ENCODE results near the gene GRM2. TPM values are rescaled to one million over a fixed set of nuclear protein-coding genes. Genes with fewer than 3 reads are reported as not detected.
A peak's percentile ranks its signal among the peaks of the same experiment; 100 is the strongest.

The GRM2 gene
- total and polyA plus RNA-seq, 12 donors: 0.04 to 0.48 (median 0.17) TPM; not detected in 3

DNA sequence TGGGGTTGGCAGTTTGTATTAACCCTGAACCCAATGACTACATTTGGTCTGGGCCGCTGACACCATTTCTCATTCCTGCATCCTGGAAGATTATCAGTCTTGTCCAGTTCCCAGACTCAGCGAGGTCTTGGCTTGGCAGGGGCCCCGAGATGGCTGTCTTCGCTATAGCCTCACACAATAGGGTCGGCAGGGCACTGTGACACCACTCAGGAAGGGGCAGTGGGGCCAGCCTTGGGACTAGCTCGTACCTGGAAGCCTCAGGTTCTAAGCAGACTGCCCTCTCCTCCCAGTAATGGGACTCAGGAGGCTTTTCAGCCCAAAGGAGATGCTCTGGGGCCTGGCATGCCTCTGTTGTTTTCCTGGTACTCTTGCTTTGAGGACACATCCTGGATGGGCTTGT lies 26.7 kb upstream of the GRM2 start:
- Histone ChIP-seq H3K36me3 (replicated peaks in 1 of 2) (peaks cover 0 to 16% of the 10 kb centered on the region in 2 donors), H3K9me3 (replicated peaks in 1 of 3) (no peaks in the 10 kb centered on the region), H3K27ac (peak overlapping the region in 3 of 5 donors; percentile 26 to 65 (median 54)), H3K4me1 (replicated peaks in 1 of 2) (peaks cover 20 to 37% of the 10 kb centered on the region in 2 donors), H3K4me3 (no peak overlapping the region), H3K27me3 (no peaks in the 10 kb centered on the region)
- intact Hi-C loops (cut with DNase I): loop anchor here (5.0 to 10.0 kb wide), 2 partner anchors 178 to 295 kb away; partner anchors contain the start of genes DCAF1 (in 1 of the 2) and MANF (in 1 of the 2)
- 39 to 63% (median 62%) methylated on average over 6 of the region's 6 CpGs; no CpG with 5 or more reads in 1 of the 4 donors for WGBS, 4 donors
- TF ChIP-seq, protein P1, sequence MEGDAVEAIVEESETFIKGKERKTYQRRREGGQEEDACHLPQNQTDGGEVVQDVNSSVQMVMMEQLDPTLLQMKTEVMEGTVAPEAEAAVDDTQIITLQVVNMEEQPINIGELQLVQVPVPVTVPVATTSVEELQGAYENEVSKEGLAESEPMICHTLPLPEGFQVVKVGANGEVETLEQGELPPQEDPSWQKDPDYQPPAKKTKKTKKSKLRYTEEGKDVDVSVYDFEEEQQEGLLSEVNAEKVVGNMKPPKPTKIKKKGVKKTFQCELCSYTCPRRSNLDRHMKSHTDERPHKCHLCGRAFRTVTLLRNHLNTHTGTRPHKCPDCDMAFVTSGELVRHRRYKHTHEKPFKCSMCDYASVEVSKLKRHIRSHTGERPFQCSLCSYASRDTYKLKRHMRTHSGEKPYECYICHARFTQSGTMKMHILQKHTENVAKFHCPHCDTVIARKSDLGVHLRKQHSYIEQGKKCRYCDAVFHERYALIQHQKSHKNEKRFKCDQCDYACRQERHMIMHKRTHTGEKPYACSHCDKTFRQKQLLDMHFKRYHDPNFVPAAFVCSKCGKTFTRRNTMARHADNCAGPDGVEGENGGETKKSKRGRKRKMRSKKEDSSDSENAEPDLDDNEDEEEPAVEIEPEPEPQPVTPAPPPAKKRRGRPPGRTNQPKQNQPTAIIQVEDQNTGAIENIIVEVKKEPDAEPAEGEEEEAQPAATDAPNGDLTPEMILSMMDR (IDR thresholded peaks at IDR 0.05): no peak
- TF ChIP-seq POLR2A (IDR thresholded peaks at IDR 0.05): no peak
- no peak for DNase-seq

DNA sequence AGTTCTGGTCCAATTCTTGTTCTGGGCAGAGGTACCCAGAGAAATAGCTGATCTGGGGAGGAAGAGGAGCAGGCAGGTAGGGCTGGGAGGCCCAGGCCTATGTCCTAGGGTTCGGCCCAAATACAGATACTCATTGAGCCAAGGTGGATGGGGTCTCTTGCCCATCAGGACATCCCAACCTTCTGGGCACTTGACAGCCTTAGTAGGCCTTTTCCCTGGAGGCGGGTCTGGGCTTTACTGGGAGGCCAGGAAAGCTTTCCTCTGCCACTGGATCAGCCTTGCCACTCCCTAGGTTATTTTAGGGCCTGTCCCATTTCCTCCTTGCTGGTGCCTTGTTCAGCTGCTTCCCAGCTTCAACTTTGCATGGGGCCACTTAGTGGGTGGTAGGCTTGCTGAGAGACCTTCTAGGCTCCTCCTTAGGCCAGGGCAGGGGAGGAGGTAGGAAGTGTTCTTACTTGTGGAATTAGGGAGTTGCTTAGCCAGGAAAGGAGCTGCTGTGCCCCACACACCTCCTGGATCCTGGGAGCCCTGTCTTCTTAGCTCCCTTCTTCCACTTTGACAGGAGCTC lies 26.1 kb upstream of the GRM2 start:
- DNase-seq: no peak
- Histone ChIP-seq H3K4me1 (replicated peaks in 1 of 2) (peaks cover 20 to 42% of the 10 kb centered on the region in 2 donors), H3K36me3 (replicated peaks in 1 of 2) (peaks cover 0 to 18% of the 10 kb centered on the region in 2 donors), H3K9me3 (replicated peaks in 1 of 3) (no peaks in the 10 kb centered on the region), H3K4me3 (no peak overlapping the region), H3K27me3 (no peaks in the 10 kb centered on the region), H3K27ac (peak overlapping the region in 3 of 5 donors; percentile 26 to 59 (median 54))
- WGBS, 4 donors: 93 to 100% (median 99%) methylated on average over 1 to 2 of the region's 2 CpGs
- intact Hi-C loops (cut with DNase I): loop anchor here (5.0 to 10.0 kb wide), 2 partner anchors 178 to 296 kb away; partner anchors contain the start of genes DCAF1 (in 1 of the 2) and MANF (in 1 of the 2)
- TF ChIP-seq, protein P1 (IDR thresholded peaks at IDR 0.05): no peak
- no peak for TF ChIP-seq POLR2A (IDR thresholded peaks at IDR 0.05)

DNA sequence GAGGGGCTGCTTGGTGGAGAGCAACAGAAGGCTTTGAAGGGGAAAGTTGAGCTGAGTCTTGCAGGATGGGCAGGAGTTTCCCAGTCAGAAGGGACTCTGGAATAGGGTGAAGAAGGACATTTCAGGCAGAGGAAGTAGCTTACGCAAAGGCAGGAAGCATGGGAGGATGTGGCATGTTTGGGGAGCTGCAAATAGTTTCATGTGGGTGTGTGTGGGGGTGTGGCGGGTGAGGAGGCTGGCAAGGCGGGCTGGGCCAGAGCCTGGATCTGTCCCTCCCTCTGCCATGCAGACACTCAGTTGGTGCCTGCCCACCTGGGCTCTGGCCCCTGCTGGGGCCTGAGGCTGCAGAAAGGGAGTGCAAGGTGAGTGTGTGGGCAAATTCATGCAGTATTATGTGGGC lies 25.4 kb upstream of the GRM2 start:
- no peak for TF ChIP-seq POLR2A (IDR thresholded peaks at IDR 0.05)
- TF ChIP-seq, protein P1 (IDR thresholded peaks at IDR 0.05): no peak
- intact Hi-C loops (cut with DNase I): loop anchor here (5.0 to 10.0 kb wide), 2 partner anchors 179 to 297 kb away; partner anchors contain the start of genes DCAF1 (in 1 of the 2) and MANF (in 1 of the 2)
- H3K36me3 ChIP-seq (replicated peaks in 1 of 2): peaks cover 0 to 19% of the 10 kb centered on the region in 2 donors
- H3K27me3 ChIP-seq: no peaks in the 10 kb centered on the region
- WGBS, 4 donors: 46 to 71% (median 56%) methylated on average over 2 to 3 of the region's 3 CpGs
- peak overlapping the region in 3 of 5 donors; percentile 20 to 59 (median 26) for H3K27ac ChIP-seq
- no peak overlapping the region for H3K4me3 ChIP-seq
- DNase-seq: peak in 1 of 7 donors; percentile 30
- H3K4me1 ChIP-seq (replicated peaks in 1 of 2): peaks cover 20 to 46% of the 10 kb centered on the region in 2 donors
- H3K9me3 ChIP-seq (replicated peaks in 1 of 3): no peaks in the 10 kb centered on the region

DNA sequence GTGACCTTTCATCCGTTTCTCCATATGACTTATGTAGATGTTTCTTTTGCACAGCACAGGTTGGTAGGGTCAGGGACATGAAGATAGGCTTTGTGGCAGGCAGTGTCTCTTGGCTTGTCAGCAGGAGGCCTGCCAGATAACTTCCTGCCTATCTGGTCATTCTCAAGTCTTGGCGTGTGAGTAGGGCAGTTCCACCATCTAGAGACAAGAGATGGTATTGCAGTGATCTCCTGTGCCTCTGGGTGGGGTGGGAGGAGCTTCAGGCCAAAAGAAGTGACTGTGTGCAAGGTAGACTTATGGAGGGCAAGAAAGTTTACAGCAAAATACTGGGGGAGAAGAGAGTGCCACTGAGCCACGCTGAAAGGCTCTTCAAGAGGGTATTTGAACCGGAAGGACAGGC lies 24.8 kb upstream of the GRM2 start:
- peaks cover 0 to 26% of the 10 kb centered on the region in 2 donors for H3K36me3 ChIP-seq (replicated peaks in 1 of 2)
- intact Hi-C loops (cut with DNase I): loop anchor here (5.0 to 10.0 kb wide), 2 partner anchors 180 to 297 kb away; partner anchors contain the start of genes DCAF1 (in 1 of the 2) and MANF (in 1 of the 2)

More for the DNA sequence above, 24.8 kb upstream of the GRM2 start:
- peak; percentile 81 to 95 (median 87) for DNase-seq
- Histone ChIP-seq H3K27me3 (no peaks in the 10 kb centered on the region), H3K4me3 (no peak overlapping the region), H3K27ac (peak overlapping the region in 3 of 5 donors; percentile 20 to 59 (median 26)), H3K4me1 (replicated peaks in 1 of 2) (peaks cover 20 to 49% of the 10 kb centered on the region in 2 donors), H3K9me3 (replicated peaks in 1 of 3) (no peaks in the 10 kb centered on the region)
- 12 to 20% (median 13%) methylated on average over 4 of the region's 4 CpGs for WGBS, 4 donors
- no peak for TF ChIP-seq POLR2A (IDR thresholded peaks at IDR 0.05)
- TF ChIP-seq, protein P1 (IDR thresholded peaks at IDR 0.05): peak; percentile 77 to 99 (median 96)

All from adrenal gland (tissue), 12 donors.